Stimulated activated CD4-positive, alpha-beta T cell treated with anti-CD3 and anti-CD28 coated beads, Interleukin-4, amount 100 ng/mL, for 4 hours (primary cell): ENCODE data around the gene RPH3AL.
"Not testable (repeated sequence)": the region's sequence is repeated elsewhere in the genome, so short reads cannot be mapped to it uniquely, and the experiment has no call there.

ENCODE experiments used
- DNase-seq, 2 experiments: peaks; one replicate each; pipeline ENCODE4 v3.0.0-alpha.2; 2020

Gene RPH3AL

DNA sequence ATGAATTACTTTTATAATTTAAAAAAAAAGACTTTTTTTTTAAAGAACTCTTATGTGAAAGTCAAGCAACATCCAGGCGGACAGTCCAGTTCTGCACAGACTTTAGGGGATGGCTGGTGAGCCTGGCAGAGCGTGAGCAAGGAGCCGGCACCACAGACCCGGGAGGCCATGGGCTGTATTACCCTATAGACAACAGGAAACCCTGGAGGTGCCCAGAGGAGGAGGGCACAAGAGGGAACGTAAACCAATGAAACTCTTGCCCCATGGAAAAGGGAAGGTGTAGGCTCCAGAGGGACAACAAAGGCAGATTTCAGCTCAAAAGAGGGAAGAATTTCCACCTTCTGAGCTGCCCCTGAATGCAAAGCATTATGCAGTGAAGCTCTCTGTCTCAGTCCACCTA is 25.5 kb upstream of the RPH3AL start:
- DNase-seq, result no peak

DNA sequence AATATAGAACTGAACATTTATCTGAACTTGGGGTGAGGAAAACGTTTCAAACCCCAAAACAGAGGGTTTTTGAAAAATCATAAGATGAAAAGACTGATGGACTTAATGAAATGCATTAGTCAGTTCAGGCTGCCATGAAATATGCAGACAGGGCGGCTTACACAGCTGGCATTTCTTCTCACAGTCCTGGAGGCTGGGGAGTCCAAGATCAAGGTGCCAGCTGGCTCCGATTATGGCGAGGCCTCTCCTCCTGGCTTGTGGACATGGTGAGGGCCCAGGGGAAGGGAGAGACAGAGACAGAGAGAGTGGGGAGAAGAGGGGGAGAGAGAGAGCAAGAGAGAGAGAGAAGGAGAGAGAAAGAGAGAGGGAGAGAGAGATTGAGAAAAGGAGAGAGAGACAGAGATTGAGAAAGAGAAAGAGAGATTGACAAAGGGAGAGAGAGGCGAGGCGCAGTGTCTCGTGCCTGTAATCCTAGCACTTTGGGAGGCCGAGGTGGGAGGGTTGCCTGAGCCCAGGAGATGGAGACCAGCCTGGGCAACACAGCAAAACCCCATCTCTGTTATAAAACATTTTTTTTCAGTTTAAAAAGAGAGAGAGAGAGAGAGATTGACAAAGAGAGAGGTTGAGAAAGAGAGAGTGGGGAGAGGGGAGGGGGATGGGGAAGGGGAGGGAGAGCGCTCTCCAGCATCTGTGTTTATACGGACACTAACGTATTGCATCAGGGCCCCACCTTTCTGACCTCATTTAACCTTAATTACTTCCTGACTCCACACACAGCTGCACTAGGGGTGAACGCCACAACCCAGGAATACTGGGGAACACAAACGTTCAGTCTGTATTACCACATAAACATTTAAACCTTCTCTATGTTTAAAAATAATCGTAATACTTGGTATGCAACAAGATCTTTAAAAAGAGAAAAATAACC is 24.6 kb upstream of the RPH3AL start:
- DNase-seq, result no peak

DNA sequence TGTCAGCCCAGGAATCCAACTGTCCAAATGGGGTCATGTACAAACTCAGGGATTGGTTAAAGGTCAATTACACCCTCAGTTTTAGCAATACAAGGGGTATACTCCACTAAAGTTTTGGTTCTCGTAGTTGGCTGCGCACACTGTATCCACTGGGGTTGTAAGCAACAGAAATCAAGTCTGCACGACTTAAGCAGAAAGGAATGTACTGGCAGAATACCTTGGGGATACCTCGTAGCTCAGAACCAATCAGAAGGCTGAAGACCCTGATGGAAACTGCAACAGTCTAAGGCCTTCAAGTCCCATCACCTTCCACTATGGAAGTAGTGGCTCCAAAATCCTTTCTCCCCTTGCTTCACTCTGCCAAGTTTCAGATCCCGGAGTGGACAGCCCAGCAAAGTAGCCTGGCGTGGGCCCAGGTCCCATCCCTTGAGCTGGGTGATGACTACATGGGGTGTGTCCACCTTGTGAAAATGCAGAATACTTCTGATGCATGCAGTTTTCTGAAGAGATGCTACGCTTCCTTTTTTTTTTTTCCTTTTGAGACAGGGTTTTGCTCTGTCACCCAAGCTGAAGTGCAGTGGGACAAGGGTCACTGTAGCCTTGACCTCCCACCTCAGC is 21.1 kb upstream of the RPH3AL start:
- no peak for DNase-seq

DNA sequence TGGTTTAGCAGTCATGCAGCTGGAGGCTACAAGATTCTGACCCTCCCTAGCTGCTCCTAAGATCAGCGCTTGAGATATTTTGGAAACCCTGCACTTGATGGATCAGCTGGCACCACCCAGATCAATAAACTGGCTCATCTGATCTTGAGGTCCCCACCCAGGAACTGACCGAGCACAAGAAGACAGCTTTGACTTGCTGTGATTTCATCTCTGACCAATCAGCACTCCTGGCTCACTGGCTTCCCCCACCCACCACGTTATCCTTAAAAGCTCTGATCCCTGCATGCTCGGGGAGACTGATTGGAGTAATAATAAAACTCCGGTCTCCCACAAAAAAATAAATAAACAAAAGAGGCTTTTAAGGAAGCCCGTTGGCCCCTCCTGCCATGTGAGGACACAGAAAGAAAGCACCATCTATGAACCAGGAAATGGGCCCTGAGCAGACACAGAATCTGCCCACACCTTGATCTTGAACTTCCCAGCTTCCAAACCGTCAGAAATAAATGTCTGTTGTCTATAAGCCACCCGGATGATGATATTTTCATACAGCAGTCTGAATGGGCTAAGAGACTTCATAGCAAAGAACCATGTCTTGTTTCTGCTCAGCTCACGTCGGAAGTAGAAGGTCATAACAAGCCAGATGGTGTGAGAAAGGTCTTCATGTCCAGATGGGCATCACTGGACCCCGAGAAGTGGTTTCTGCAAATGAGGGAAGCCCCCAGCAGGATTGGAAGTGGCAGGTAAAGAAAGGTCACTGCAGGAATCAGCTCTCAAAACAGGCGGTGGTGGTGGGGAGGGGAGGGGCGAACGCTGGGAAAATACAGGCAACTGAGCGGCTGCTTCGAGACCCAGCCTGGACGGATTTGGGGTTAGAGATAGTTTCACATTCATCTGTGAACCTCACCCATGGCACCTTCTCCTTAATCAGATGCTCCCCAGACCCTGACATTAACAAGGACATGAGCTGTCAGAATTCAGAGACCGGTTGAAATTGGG is 19.8 kb upstream of the RPH3AL start:
- no peak for DNase-seq

DNA sequence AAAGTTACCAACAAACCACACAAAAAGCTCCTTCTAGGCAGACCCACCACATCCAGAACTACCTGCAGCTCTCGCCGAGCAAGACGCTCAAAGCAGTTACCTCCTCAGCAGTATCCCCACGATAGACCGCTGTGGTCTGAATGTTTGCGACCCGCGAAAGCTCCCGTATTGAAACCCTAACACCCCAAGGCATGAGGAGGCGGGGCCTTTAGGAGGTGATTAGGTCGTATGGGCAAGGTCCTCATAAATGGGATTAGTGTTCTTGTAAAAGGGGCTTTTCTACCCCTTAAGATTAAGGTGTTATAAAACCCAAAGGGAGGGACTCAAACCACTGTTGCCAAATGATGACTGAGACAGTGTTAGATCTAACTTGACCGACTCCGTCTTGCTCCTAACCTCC is 19.0 kb upstream of the RPH3AL start:
- no peak for DNase-seq

DNA sequence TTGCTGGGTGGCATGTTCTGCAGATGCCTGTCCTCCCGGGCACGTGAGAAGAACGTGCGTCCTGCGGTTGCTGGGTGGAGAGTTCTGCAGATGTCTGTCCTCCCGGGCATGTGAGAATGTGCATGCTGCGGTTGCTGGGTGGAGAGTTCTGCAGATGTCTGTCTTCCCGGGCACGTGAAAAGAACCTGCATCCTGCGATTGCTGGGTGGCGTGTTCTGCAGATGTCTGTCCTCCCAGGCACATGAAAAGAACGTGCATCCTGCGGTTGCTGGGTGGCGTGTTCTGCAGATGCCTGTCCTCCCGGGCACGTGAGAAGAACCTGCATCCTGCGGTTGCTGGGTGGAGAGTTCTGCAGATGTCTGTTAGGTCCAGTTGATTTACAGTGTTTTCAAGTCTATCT is 15.0 kb upstream of the RPH3AL start:
- DNase-seq, result not testable (repeated sequence)

DNA sequence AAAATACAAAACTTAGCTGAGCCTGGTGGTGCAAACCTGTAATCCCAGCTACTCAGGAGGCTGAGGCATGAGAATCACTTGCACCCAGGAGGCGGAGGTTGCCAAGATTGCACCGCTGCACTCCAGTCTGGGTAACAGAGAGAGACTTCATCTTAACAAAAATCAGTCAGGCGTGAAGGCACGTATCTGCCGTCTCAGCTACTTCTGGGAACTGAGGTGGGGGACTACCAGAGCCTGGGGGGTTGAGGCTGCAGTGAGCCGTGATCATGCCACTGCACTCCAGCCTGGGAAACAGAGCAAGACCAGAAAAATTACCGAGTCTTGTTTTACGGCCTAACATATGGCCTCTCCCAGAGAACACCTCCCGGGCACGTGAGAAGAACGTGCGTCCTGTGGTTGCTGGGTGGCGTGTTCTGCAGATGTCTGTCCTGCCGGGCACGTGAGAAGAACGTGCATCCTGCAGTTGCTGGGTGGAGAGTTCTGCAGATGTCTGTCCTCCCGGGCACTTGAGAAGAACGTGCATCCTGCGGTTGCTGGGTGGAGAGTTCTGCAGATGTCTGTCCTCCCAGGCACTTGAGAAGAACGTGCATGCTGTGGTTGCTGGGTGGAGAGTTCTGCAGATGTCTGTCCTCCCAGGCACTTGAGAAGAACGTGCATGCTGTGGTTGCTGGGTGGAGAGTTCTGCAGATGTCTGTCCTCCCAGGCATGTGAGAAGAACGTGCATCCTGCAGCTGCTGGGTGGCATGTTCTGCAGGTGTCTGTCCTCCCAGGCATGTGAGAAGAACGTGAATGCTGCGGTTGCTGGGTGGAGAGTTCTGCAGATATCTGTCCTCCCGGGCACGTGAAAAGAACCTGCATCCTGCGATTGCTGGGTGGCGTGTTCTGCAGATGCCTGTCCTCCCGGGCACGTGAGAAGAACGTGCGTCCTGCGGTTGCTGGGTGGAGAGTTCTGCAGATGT is 14.3 kb upstream of the RPH3AL start:
- not testable (repeated sequence) for DNase-seq

DNA sequence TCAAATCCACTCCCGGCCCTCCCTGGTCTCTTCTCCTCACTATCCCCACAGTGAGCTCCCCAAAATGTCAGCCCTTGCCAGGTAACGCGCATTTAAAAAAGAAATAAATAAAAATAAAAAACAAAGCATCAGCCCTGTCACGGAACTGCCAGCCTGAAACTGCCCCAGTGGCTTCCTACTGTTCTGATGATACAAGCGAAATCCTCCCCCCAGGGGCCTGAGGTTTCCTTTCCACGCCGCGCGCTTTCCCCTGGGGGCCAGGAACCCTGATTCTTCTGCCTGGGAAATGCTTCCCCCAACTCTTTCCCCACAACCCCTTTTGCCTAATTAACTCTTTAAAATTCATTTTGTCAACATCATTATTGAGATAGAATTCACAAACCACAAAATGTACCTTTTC is 12.2 kb upstream of the RPH3AL start:
- no peak for DNase-seq

DNA sequence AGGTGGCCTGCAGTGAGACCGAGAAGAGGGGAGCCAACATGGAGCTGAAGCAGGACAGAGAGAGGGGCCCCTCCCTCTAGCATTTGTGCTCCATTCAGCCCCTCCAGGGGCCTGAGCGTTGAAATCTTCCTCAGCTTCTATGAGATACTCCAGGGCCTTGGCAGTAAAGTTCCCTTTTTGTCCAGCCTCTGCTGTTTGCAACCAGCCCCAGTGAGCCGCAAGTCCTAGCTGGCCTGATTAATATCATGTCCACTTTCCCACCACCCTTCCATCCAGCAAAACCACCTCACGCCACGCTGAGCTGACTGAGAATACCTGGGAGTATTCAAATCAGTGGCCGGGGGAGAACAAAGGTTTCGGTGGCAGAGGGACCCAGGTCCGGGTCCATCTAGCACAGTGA is 11.7 kb upstream of the RPH3AL start:
- DNase-seq, result no peak

DNA sequence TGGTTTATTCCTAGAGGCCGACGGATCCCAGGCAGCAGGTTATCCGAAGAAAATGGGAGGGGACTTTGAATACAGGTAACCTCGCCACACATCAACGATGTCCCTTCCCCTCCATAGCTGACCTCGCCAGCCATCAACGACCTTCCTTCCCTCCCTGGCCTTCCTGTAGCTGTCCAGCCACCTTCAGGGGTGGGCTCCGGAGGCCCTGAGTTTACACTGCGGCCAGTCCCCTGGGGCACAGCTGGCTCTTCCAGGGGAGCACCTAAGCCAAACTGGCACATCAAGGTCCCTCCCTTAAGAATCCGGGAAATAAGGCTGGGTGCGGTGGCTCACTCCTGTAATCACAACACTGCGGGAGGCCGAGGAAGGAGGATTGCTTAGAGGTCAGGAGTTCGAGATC is 10.1 kb upstream of the RPH3AL start:
- no peak for DNase-seq

DNA sequence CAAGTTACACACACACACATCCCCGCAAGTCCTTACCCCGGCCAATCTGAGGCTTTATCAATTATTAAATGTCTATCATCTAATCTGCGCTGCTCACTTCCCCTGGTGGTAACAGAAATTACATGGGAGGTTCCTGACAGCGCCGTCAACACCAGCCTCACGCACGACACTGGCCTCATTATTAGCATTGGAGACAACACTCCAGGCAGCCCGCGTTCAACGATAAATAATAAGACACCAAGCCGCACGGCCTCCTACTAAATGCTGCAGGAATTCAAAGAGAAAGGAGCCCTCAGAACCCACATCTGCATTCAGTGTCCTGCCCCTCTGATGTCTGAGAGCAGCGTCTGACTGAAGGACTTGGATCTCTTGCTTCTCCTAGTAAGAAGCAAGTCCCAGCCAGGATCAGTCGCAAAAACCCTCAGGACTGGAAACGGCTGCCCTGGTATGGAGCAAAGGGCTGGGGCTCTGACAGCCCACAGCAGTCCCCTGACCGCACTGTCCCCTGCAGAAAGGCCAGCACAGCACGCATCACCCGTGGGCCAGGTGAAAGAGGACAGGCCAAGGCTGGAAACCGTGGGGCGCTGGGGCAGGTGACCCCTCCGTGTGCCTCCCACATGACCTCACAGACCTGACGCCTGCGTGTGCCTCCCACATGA is 7.6 kb upstream of the RPH3AL start:
- DNase-seq, result no peak

DNA sequence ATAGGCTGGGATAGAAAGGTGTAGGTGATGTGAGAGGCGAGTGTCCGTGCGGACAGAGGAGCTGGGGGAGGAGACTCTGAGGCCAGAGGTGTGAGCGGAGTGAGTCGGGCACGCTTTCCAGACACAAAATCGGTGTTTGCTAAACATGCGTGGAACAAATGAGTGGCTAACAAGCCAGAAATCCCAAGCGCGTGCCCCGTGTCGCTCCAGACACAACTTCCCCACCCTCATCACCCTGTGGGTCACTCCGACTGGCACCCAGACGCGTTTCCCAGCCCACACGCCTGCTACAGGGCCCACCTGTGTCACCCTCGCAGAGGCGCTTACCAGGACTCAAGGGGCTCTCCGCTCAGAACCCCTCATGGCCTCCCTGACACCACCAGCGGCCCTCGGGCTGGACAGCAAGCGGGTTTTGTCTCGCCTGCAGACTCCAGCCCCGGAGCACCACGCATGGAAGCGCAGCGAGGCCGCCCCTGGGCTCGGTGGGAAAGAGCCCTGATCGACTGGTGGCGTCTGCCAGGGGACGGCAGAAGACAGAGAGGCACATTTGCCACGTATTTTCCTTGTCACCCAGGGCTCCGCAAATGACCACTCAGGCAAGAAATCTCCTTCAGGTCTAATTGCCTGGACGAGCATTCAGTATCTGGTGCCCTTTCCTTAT is 6.0 kb upstream of the RPH3AL start:
- no peak for DNase-seq

DNA sequence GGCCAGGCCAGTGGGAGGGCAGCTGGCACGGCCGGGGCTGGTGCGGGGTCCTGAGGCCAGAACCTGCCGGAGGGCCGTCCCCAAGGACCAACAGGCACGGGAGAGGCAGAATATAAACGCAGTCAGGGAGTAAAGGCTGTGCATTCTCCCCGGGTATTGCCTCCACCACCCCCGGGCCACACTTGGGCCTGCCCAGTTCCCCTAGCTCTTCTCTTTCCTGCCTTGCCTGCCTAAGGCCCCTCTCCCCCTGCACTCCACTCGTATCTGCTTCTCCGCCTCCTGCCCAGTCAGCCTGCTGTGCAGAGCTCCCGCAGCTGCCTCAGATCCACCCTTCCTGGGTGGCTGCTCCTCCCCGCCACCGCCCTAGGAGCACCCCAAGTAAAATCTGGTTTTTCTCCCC is 5.0 kb upstream of the RPH3AL start:
- DNase-seq, result no peak

DNA sequence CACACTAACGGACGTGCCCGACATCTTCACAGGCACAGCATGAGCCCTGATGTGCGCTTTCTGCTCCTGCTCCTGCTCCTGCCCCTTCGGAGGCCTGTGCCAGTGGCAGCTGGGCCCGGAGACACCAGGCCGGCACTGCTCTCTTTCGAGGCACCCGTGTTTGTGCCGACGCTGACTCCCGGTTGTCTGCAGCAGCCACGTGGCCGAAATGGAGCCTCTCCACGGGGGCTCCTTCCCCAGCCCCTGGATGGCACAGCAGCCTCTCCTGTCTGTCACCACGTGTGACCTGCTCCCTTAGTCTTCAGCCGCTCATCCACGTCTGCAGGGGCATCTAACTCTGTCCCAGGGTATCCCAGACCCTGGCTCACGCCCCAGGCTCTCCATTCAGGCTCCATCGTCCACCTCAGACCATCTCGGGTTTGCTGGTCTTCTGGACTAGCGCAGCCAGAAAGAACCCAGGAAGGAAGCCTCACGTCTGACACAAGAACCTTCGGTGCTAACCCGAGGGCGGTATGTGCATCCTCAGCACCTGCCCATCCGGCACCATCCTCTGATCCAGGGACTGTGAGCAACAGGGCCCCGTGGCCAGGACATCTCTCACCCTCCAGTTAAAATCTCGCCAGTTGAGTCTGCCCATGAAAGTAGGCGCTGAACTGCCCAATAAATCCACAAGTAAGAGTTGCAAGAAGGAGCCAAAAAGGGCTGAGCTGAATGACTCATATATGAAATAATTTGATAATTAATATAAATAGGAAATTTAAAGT is 4.2 kb upstream of the RPH3AL start:
- DNase-seq, result no peak

DNA sequence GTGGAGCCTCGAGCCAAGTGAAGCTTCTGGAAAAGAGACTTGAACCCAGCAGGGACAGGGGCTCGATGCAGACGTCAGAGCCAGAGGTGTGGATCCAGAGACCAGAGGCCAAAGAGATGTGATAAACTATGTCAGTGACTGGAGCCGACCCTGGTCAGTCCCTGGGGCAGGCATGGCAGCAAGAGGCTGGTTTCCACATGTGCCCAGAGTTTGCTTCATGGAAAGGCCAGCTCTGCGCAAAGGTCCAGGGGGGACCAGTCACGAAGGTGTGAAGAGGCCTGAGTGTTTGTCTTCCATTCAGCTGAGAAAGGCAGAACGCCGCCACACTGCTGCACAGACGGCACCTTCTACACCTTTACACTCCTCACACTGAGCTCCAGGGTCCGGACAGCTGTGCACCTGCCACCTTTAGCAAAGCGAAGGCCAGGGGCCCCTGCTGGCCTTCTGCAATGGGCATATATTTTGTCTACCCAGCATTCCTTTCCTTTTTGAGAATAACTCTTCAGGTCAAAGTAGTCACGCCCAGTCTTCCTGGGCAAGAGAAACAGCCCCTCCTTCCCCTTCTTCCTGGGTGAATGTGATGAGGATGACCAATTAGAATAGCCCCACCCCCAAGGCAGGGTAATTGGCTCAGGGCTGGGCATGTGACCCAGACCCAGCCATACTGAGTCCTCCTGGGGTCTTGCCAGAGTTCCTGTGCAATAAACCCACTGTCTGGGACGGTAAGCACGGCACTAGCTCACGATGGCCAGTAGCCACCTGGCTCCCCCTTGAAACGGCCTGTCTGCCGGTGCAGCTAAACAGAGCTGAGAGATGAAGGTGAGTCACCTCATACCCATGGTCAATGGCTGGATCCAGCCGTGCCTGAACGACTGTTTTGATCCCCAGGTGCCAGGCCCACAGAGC is 2.3 kb upstream of the RPH3AL start:
- DNase-seq, result no peak

DNA sequence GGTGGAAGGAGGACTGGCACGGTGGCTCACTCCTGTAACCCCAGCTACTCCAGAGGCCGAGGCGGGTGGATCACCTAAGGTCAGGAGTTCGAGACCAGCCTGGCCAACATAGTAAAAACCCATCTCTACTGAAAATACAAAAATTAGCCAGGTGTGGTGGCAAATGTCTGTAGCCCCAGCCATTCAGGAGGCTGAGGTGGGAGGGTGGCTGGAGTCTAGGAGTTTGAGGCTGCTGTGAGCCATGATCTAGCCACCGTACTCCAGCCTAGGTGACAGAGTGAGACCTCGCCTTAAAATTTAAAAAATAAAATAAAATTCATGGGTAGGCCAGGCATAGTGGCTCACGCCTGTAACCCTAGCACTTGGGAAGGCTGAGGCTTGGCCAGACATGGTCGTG is 1.2 kb upstream of the RPH3AL start:
- no peak for DNase-seq

DNA sequence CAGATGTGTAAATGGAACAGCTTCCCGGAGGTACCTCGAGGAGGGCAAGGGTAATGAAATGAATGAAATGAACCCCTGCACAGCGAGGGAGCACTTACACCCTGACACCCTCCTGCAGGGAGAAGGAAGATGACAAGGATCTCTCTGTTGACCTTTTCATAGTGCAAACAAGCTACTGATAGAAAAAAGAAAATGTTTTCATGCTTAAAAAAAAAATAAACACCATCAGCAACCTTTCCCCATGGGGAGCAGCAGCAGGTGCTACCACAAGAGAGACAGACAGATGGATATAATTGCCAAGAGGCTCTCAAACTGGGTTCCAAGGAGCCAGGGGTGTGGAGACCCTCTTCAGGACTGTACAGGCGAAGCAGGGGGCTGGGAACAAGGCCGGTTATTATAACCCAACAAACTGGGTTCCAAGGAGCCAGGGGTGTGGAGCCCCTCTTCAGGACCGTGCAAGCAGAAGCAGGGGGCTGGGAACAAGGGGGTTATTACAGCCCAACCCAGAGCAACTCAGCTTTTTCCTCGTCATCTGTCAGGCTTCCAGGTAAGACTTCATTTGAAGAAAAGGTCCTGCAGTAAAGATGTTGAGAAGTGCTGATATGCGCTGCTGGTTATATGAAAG is 718 bp upstream of the RPH3AL start:
- no peak for DNase-seq

DNA sequence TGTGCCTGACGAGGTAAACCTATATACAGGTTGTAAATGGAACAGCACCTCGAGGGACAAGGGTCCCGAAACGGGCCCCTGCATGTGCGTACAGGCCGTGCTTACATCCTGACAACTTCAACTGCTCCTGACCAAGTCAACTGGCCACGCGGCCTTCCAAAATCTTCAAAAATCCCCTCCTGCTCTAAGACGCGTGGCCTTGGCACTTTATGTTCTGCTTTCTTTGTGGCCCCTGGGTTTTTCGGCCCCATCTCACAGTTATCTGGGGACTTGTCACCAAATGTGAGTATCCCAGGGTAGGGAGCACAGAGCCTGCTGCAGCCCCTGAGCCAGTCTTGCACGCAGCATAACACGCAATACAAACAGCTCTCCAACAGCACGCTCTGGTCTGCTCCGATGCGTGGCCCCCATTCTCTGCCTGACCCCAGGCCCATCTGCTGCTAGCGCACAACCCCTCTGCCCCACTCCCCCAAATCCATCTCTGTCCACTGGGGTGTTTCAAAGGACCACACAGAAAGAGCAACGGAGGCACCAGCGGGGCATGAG is 659 bp downstream of the RPH3AL start:
- no peak for DNase-seq

DNA sequence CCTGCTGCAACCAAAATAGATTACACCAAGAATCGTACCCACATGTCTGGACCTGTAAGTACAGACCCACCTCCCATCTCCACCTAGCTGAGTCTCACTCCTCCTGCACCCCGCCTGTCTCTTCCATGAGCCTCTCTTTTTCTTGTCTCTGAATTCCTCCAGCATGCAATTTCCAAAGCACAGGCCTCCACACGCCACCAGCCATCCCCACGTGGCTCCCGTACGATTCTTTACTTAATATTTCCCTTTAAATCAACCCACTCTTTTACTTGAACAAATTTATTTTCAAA is 1.2 kb downstream of the RPH3AL start:
- DNase-seq, result no peak
